NCI-H2107 treated with DMSO at 0.1 percent for 48 hours (cell line): ENCODE results near the gene UTF1.
"Not testable (repeated sequence)": the region's sequence is repeated elsewhere in the genome, so short reads cannot be mapped to it uniquely, and the experiment has no call there.

Experiments used
- DNase-seq: peaks from one replicate; lab custom pipeline; 2025; ENCODE audit not compliant: unreplicated experiment; lab: John Stamatoyannopoulos, UW

The UTF1 gene

GRCh38 chr10:133261726-133262325, 31.8 kb downstream of the UTF1 start:
- DNase-seq: no peak

- peak; percentile 10 for DNase-seq
Measured at GRCh38 chr10:133262696-133263095, 32.7 kb downstream of the UTF1 start.

GRCh38 chr10:133263674-133264073, 33.7 kb downstream of the UTF1 start:
- no peak for DNase-seq

GRCh38 chr10:133264461-133264860, 34.4 kb downstream of the UTF1 start:
- DNase-seq: no peak

GRCh38 chr10:133265052-133265451, 35.0 kb downstream of the UTF1 start:
- DNase-seq: not testable (repeated sequence)

- no peak for DNase-seq
Measured at GRCh38 chr10:133266056-133266795, 36.2 kb downstream of the UTF1 start.

- no peak for DNase-seq
Measured at GRCh38 chr10:133267293-133267692, 37.3 kb downstream of the UTF1 start.

- DNase-seq: no peak
Measured at GRCh38 chr10:133267829-133268228, 37.8 kb downstream of the UTF1 start.

GRCh38 chr10:133268532-133268931, 38.5 kb downstream of the UTF1 start:
- no peak for DNase-seq

- no peak for DNase-seq
Measured at GRCh38 chr10:133269367-133269766, 39.4 kb downstream of the UTF1 start.

GRCh38 chr10:133270204-133270603, 40.2 kb downstream of the UTF1 start:
- no peak for DNase-seq

GRCh38 chr10:133270773-133271297, 40.8 kb downstream of the UTF1 start:
- no peak for DNase-seq

- DNase-seq: no peak
Measured at GRCh38 chr10:133271521-133272300, 41.7 kb downstream of the UTF1 start.

- no peak for DNase-seq
Measured at GRCh38 chr10:133272301-133272963, 42.4 kb downstream of the UTF1 start.

GRCh38 chr10:133272964-133273420, 43.0 kb downstream of the UTF1 start:
- no peak for DNase-seq

GRCh38 chr10:133273534-133274143, 43.6 kb downstream of the UTF1 start:
- DNase-seq: no peak

GRCh38 chr10:133274751-133275683, 45.0 kb downstream of the UTF1 start:
- DNase-seq: no peak

- DNase-seq: no peak
Measured at GRCh38 chr10:133275684-133276092, 45.7 kb downstream of the UTF1 start.

- DNase-seq: no peak
Measured at GRCh38 chr10:133276100-133276434, 46.0 kb downstream of the UTF1 start.
